ENCODE results near the gene RPL18.

RPL18 gene

DNA sequence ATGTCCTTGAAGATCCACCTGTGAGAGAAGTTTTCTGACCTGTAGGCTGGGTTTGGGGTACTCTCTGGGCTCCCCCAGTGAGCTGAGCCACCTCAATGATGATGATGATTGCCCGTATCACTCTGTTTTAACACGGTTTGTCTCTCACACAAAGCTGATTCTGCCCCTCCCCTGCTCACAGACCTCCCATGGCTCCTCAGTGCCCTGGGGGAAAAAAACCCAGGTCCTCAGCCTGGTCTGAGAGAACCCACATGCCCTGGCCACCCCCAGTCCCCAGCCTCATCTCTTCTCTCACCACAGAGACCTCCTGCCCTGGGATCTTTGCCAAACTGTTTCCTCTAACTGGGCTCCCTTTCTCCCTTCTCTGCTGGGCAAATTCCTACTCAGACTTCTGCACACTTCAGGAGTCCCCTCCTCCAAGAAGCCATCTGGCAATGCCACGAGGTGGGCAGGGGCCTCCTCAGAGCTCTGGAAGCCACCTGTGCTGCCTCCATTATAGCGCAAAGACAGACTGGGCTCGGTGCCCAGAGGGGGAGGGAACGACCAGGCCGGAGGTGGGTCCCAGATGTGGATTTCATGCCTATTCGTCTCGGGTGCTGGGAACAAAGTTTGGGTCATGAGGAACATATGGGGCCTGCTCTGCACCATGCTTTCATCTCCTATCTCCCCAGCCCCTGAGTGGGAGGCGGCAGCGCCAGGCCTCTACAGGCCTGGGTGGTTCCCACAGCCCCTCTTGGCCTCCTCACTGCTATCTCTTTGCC is 35.5 kb upstream of the RPL18 start:
- H3K27ac ChIP-seq (ENCODE audit: low read depth, low read length): no peak overlapping the region
- no peaks in the 10 kb centered on the region for H3K36me3 ChIP-seq (ENCODE audit: control insufficient read depth, insufficient read depth, low read length)
- no peaks in the 10 kb centered on the region for H3K4me1 ChIP-seq (ENCODE audit: control insufficient read depth, insufficient read depth, low read length)
- no peaks in the 10 kb centered on the region for H3K27me3 ChIP-seq (ENCODE audit: control insufficient read depth, insufficient read depth, low read length)
- no peak overlapping the region for H3K9ac ChIP-seq (ENCODE audit: low read length)
- H3K4me3 ChIP-seq (ENCODE audit: low read length): no peak overlapping the region

GRCh38 chr19:48651683-48652048 is 32.7 kb upstream of the RPL18 start:
- Histone ChIP-seq H3K4me1 (ENCODE audit: control insufficient read depth, insufficient read depth, low read length) (no peaks in the 10 kb centered on the region), H3K4me3 (ENCODE audit: low read length) (no peak overlapping the region), H3K36me3 (ENCODE audit: control insufficient read depth, insufficient read depth, low read length) (no peaks in the 10 kb centered on the region), H3K27ac (ENCODE audit: low read depth, low read length) (no peak overlapping the region), H3K9ac (ENCODE audit: low read length) (no peak overlapping the region), H3K27me3 (ENCODE audit: control insufficient read depth, insufficient read depth, low read length) (no peaks in the 10 kb centered on the region)

DNA sequence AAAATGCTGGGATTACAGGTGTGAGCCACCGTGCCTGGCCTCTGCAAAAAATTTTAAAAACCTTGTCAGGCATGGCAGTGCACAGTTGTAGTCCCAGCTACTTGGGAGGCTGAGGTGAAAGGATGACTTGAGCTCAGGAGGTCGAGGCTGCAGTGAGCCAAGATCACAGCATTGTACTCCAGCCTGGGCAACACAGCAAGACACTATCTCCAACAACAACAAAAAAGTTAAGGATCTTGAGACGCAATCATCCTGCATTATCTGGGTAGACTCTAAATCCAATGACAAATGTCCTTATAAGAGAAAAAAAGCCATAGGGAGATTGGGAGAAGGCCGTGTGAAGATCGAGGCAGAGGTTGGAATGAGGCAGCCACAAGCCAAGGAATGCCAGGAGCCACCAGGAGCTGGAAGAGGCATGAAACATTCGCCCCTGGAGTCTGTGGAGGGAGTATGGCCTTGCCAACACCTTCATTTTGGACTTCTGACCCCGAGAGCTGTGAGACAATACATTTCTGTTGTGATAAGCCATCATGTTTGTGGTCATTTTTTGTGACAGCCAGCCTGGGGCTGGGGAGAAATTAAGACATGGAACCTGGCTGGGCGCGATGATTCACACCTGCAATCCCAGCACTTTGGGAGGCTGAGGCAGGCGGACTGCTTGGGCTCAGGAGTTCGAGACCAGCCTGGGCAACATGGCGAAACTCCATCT is 32.1 kb upstream of the RPL18 start:
- no peaks in the 10 kb centered on the region for H3K36me3 ChIP-seq (ENCODE audit: control insufficient read depth, insufficient read depth, low read length)
- no peaks in the 10 kb centered on the region for H3K4me1 ChIP-seq (ENCODE audit: control insufficient read depth, insufficient read depth, low read length)
- H3K27ac ChIP-seq (ENCODE audit: low read depth, low read length): no peak overlapping the region
- H3K9ac ChIP-seq (ENCODE audit: low read length): no peak overlapping the region
- no peaks in the 10 kb centered on the region for H3K27me3 ChIP-seq (ENCODE audit: control insufficient read depth, insufficient read depth, low read length)
- no peak overlapping the region for H3K4me3 ChIP-seq (ENCODE audit: low read length)

DNA sequence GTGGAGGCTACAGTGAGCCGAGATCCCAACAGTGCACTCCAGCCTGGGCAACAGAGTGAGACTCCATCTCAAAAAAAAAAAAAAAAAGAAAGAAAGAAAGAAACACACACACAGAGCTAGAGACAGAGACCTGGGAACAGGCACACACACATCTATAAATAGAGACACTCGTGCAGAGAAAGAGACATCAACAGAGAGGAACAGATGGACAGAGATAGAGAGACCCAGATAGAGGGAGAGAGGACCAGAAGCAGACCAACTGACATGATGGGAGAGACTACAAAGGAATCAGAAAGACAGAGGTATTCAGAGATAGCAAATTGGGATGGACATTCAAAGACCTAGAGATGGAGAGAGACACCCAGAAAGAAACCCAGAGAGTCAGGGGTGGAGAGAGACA is 29.2 kb upstream of the RPL18 start:
- peaks cover 10% of the 10 kb centered on the region for H3K4me1 ChIP-seq (ENCODE audit: control insufficient read depth, insufficient read depth, low read length)

GRCh38 chr19:48646722-48647216 is 27.8 kb upstream of the RPL18 start:
- H3K36me3 ChIP-seq (ENCODE audit: control insufficient read depth, insufficient read depth, low read length): no peaks in the 10 kb centered on the region
- peak overlapping the region; percentile 86 for H3K27ac ChIP-seq (ENCODE audit: low read depth, low read length)
- peaks cover 10% of the 10 kb centered on the region for H3K4me1 ChIP-seq (ENCODE audit: control insufficient read depth, insufficient read depth, low read length)
- no peak overlapping the region for H3K9ac ChIP-seq (ENCODE audit: low read length)
- no peaks in the 10 kb centered on the region for H3K27me3 ChIP-seq (ENCODE audit: control insufficient read depth, insufficient read depth, low read length)
- peak overlapping the region; percentile 45 for H3K4me3 ChIP-seq (ENCODE audit: low read length)

More for the DNA sequence above, 29.2 kb upstream of the RPL18 start:
- H3K27ac ChIP-seq (ENCODE audit: low read depth, low read length): no peak overlapping the region
- no peak overlapping the region for H3K4me3 ChIP-seq (ENCODE audit: low read length)
- no peaks in the 10 kb centered on the region for H3K27me3 ChIP-seq (ENCODE audit: control insufficient read depth, insufficient read depth, low read length)
- H3K9ac ChIP-seq (ENCODE audit: low read length): no peak overlapping the region
- H3K36me3 ChIP-seq (ENCODE audit: control insufficient read depth, insufficient read depth, low read length): no peaks in the 10 kb centered on the region

DNA sequence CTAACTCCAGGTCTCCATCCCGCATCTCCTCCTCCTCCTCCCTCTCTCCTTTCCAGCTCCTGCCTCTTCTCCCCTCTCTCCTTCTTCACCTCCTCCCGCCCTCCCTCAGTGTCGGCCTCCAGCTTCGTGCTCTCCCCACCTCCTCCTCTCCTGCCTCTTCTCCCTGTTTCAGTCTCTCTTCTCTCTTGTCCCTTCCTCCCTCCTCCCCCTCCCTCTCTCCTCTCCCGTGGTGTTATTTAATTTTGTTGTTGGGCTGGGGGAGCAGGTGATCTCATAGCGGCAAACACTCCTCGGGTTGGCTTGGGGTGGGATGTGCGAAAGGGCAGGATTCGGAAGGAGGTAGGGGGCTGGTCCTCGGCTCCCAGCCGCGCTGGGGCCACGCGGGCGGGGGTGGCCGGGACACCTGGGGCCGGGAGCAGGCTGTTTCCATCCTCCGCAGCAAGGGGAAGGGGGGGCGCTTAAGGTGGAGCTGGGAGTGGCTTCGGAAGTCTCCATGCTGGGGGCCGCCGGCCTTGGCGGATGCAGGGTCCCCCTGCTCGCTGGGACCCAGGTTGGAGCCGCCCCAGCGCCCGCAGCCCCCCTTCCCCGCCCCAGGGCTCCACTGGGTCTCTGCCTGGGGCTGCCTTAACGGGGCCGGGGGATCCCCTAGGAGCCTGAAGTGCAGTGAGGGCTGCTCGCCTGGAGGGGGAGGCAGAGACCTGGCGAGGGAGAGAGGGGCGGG is 27.2 kb upstream of the RPL18 start, which contains the start of gene CA11:
CA11 (minus strand) TSS at position 187 of the 721 bp plus-strand sequence. CDS start 555 bp downstream, outside the sequence.
- no peaks in the 10 kb centered on the region for H3K27me3 ChIP-seq (ENCODE audit: control insufficient read depth, insufficient read depth, low read length)
- no peaks in the 10 kb centered on the region for H3K36me3 ChIP-seq (ENCODE audit: control insufficient read depth, insufficient read depth, low read length)
- H3K4me3 ChIP-seq (ENCODE audit: low read length): peak within 1 kb of the TSS; percentile 76
- peaks cover 10% of the 10 kb centered on the region for H3K4me1 ChIP-seq (ENCODE audit: control insufficient read depth, insufficient read depth, low read length)
- no peak within 1 kb of the TSS for H3K9ac ChIP-seq (ENCODE audit: low read length)
- H3K27ac ChIP-seq (ENCODE audit: low read depth, low read length): peak within 1 kb of the TSS; percentile 86

DNA sequence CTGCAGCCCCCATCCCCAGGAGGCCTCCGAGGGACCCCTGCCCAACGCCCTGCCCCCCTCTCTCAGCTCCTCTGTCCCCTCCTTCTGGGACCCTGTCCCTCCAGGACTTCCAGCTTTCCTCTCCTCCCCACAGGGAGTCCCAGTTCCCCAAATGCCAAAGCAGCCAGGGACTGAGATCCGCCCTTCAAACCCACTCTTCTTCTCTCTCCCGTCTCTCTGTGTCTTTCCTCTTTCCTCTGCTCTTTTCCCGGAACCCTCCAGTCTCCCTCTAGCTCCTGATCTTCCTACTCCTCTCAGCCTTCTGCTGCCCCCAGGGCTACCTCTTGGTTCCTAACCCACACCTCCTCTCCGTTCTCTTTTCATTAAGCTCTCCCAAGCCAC is 26.6 kb upstream of the RPL18 start:
- no peaks in the 10 kb centered on the region for H3K27me3 ChIP-seq (ENCODE audit: control insufficient read depth, insufficient read depth, low read length)
- peak overlapping the region; percentile 86 for H3K27ac ChIP-seq (ENCODE audit: low read depth, low read length)
- no peak overlapping the region for H3K9ac ChIP-seq (ENCODE audit: low read length)
- peak overlapping the region; percentile 76 for H3K4me3 ChIP-seq (ENCODE audit: low read length)
- peaks cover 10% of the 10 kb centered on the region for H3K4me1 ChIP-seq (ENCODE audit: control insufficient read depth, insufficient read depth, low read length)
- H3K36me3 ChIP-seq (ENCODE audit: control insufficient read depth, insufficient read depth, low read length): no peaks in the 10 kb centered on the region

- Histone ChIP-seq H3K9ac (ENCODE audit: low read length) (no peak overlapping the region), H3K4me3 (ENCODE audit: low read length) (peak overlapping the region; percentile 76), H3K36me3 (ENCODE audit: control insufficient read depth, insufficient read depth, low read length) (no peaks in the 10 kb centered on the region), H3K4me1 (ENCODE audit: control insufficient read depth, insufficient read depth, low read length) (peaks cover 10% of the 10 kb centered on the region), H3K27me3 (ENCODE audit: control insufficient read depth, insufficient read depth, low read length) (no peaks in the 10 kb centered on the region), H3K27ac (ENCODE audit: low read depth, low read length) (peak overlapping the region; percentile 86)
Measured at GRCh38 chr19:48644839-48645619, 26.1 kb upstream of the RPL18 start.

DNA sequence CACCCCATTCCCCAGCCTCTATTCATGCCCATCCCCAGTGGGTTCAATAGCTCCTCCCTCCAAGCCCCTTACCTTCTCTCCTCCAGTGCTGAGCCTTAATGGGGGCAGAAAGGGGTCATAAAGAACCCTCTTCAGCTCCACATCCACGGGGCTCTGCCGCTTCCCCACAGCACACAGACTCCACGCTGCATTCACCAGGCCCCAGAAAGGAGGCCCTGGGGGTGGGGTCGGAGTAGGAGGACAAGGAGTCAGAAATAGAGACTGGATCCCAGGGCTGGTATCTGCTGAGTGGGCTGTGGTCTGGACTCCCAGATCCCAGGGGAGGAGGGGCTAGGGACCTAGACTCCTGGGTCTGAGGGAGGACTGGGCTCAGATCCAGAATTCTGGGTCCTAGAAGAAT is 25.4 kb upstream of the RPL18 start:
- Histone ChIP-seq H3K27ac (ENCODE audit: low read depth, low read length) (no peak overlapping the region), H3K36me3 (ENCODE audit: control insufficient read depth, insufficient read depth, low read length) (no peaks in the 10 kb centered on the region), H3K4me3 (ENCODE audit: low read length) (peak overlapping the region; percentile 76), H3K27me3 (ENCODE audit: control insufficient read depth, insufficient read depth, low read length) (no peaks in the 10 kb centered on the region), H3K4me1 (ENCODE audit: control insufficient read depth, insufficient read depth, low read length) (peaks cover 10% of the 10 kb centered on the region), H3K9ac (ENCODE audit: low read length) (no peak overlapping the region)

DNA sequence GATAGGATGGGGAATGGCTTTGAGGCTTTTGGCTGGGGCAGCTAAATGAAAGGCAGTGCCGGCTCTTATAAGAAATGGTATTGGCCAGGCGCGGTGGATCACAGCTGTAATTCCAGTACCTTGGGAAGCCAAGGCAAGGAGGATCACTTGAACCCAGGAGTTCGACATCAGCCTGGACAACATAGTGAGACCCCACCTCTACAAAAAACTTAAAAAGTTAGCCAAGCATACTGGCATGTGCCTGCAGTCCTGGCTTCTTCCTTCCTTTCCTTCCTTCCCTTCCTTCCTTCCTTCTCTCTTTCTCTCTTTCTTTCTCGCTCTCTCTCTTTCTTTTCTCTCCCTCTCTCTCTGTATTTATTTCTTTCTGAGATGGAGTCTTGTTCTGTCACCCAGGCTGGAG is 23.9 kb upstream of the RPL18 start:
- Histone ChIP-seq H3K27me3 (ENCODE audit: control insufficient read depth, insufficient read depth, low read length) (no peaks in the 10 kb centered on the region), H3K27ac (ENCODE audit: low read depth, low read length) (no peak overlapping the region), H3K4me1 (ENCODE audit: control insufficient read depth, insufficient read depth, low read length) (peaks cover 15% of the 10 kb centered on the region), H3K4me3 (ENCODE audit: low read length) (no peak overlapping the region), H3K36me3 (ENCODE audit: control insufficient read depth, insufficient read depth, low read length) (no peaks in the 10 kb centered on the region), H3K9ac (ENCODE audit: low read length) (no peak overlapping the region)

- Histone ChIP-seq H3K36me3 (ENCODE audit: control insufficient read depth, insufficient read depth, low read length) (no peaks in the 10 kb centered on the region), H3K27me3 (ENCODE audit: control insufficient read depth, insufficient read depth, low read length) (no peaks in the 10 kb centered on the region), H3K9ac (ENCODE audit: low read length) (no peak overlapping the region), H3K4me3 (ENCODE audit: low read length) (no peak overlapping the region), H3K4me1 (ENCODE audit: control insufficient read depth, insufficient read depth, low read length) (peaks cover 15% of the 10 kb centered on the region), H3K27ac (ENCODE audit: low read depth, low read length) (no peak overlapping the region)
Measured at GRCh38 chr19:48641850-48642249, 22.9 kb upstream of the RPL18 start.

Measured in rectal smooth muscle tissue (tissue), 1 donor.